GM21619 (cell line): ENCODE data around the gene E2F1.

Experiments
- ATAC-seq: cut with Tn5 transposase; IDR thresholded peaks from one replicate; pipeline ENCODE4 v1.9.1; 2021; ENCODE audit not compliant: unreplicated experiment

The E2F1 gene

DNA sequence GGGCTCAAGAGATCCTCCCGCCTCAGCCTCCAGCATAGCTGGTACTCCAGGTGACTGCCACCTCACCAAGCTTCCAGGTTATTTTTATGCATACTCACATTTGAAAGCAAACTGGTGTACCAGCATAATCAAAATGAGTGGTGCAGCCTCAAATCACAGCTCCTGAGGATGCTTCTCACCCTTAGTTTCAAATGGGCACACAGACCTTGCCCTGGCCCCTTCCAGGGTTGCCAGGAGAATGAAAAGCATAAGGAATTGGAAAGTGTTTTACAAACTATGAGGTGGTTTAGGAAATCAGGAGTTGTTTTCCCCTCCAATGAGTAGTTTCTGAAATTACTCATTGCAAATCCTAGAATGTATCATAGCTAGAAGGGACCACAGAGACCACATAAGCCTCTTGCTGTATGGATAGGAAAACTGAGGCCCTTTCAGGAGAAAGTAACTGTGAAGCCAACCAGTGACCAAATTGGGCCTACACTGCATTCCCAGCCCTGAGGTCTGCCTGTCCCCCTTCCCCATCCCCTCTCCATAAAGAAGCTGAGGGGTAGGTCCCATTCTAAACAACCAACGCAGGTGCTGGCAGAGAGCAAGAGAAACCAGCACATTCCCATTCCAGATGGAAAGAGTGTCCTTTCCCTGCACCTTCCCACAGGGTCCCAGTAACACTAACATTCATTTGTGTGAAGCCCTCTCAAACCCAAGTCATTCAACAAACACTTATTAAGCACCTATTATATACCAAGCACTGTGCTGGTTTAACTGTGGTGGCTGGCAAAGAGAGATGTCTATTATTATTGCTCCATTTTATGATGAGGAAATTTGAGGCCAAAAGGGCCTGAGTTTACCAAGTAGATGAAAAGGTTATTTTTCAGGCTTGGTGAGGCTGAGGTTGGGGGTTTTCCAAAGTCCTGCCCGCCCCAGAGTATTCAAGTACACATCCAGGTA lies 2.1 kb upstream of the E2F1 start:
- ATAC-seq: no peak

DNA sequence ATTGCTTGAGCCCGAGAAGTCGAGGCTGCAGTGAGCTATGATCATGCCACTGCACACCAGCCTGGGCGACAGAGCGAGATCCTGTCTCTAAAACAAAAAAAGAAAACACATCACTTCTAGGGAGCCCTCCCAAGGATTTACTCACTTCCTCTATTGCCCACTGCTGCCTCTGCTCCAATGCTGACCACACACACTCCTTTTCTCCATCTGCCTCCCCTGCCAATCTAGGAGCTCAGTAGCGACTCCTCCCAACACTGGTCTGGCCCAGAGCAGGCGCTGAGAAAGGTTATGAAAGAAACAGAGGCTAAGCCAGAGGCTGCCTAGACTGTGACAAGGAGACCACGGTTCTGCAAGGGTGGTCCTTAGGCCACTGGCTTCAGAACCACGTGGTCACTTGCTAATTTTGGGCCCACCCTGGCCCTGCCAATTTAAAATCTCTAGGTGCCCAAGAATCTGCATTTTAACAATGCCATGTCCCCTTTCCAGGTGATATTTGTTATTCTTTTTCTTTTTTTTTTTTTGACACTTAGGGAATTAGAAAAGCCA lies 1.3 kb upstream of the E2F1 start:
- no peak for ATAC-seq

DNA sequence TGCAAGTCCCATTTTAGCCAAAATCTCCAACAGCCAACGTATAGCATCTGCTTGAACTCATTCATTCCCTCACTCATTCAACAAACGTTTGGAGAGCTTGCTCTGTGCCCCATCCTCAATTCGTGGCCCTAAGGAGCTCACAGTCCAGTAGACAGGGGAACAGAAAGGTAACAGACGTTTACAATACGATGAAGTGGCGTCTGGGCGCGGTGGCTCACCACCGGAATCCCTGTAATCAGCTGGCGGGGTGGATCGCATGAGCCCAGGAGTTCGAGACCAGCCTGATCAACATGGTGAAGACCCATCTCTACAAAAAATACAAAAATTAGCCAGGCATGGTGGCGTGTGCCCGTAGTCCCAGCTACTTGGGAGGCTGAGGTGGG lies 790 bp upstream of the E2F1 start:
- ATAC-seq: no peak

DNA sequence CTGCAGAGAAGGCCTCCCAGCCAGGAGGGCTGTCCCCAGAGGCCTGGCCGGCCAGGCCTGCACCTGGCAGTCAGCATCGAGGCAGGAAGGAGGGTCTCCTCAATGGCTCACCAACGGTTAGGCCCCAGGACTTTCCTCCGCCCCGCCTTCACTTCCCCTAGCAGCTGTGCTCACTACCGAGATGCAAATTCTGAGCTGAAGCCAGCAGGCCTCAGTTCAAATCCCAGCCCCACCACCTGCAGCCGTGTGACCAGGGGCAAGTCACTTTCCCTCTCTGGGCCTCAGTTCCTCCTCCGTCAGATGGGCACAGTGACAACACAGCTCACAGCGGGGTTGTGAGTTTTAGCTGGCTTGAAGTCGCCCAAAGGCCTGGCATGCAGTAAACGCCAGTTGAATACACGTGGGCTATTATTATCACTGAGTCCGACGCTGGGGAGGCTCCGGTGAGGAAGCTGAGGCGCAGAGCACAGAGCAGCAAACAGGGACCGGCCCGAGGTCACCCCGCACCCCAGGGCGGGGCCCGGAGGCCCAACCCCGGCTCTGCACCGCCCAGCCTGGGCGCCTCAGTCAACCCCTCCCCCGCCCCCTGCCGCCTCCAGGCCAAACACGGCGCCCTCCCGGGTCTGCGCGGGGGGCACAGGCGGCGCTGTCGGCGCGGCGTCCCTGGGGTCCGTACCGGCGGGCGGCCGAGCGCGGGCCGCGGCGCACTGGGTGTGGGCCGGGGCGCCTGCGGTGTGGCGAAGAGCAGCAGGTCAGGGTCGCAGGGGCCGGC lies 671 bp downstream of the E2F1 start:
- ATAC-seq: peak; percentile 38

DNA sequence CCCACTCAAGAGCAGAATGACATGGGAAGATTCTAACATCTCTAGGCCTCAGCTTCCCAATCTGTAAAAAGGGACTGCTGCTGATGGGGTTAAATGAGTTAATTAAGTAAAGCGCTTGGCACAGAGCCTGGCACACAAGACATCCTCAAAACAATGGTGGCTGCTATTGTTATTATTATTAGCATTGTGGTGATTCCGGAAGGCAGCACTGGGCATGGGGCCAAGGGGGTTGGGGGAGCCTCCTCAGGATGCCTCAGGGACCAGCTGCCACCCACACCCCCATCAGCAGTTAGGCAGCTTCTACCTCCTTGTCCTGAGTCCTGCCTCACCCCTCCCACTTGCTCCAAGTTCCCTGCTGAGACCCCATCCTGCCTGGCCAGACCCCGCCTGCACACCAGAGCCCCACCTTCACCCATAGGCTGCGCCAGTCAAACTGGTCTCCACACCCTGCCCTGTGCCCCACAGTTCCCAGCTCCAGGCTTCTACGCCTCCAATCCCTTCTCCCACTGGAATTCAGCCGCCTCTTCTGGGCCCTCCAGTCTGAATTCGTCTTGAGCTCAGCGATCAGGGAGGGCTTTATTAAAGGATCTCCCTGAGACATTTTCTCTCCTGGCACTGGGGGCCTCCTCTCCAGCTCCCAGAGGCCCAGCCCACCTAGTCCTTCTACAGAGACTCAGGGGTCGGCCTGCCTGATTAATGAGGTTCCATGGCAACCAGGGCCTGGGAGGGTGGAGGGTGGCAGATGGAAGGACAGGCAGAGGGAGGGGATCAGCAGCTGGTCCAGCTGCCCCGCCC lies 1.5 kb downstream of the E2F1 start:
- no peak for ATAC-seq

DNA sequence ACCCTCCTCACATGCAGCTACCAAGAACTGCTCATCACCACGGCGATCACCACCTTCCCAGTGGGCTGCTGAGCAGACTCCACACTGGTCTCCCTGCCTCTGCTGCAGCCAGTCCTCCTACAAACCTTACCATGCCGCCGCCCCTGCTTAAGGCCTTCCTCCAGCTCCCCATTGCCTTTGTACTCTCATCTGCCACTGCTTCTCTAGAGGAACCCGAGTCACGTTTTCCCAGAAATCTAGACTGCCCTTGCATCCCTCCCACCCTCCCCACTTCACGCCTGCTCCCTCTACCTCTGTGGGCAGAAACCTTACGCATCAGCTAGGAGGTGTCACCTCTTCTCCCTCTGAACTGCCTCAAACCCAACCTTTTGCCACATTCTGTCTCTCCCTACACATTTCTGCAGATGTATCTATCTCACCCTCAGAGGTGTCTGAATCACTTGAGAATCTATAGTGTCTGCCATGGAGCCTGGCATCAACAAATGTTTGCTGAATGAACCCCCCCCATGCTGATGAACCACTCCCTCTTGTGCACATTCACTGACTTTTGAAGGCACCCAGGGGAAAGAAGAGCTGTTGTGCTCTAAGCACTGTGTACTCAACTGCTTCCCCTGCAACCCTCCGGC lies 4.3 kb downstream of the E2F1 start:
- ATAC-seq: no peak

DNA sequence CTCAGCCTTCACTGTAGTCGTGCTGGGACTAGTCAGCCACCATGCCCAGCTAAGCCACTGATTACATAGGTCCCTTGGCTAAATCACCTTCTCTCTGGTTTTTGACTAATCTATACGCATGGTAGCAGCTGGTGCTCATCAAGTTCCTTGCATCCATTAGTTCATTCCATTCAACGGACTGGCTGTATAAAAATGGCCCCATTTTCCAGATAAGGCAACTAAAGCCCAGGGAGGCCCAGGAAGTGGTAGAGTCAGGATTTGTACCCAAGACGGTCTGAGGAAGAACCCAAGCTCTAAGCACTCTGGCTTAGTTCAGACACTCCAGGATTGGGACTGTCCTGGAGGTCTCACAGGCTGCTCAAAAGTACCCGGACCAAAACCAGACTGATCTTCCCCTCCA lies 4.9 kb downstream of the E2F1 start:
- no peak for ATAC-seq

DNA sequence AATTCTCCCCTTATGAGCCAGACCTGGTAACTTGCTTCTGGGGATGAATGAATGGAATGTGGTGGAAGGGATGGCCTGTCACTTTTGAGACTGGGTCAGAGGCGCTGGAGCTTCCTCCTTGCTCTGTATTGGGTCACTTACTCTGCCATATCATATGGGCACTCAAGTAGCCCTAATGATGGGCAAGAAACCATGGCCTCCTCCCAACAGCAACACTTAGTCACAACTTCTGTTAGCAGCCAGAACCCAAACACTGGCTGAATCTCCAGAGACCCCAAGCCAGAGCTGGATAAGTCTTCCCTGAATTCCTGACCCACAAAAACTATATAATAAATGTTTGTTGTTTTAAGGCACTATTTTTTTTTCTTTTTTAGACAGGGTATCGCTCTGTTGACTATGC lies 5.5 kb downstream of the E2F1 start:
- ATAC-seq: no peak

DNA sequence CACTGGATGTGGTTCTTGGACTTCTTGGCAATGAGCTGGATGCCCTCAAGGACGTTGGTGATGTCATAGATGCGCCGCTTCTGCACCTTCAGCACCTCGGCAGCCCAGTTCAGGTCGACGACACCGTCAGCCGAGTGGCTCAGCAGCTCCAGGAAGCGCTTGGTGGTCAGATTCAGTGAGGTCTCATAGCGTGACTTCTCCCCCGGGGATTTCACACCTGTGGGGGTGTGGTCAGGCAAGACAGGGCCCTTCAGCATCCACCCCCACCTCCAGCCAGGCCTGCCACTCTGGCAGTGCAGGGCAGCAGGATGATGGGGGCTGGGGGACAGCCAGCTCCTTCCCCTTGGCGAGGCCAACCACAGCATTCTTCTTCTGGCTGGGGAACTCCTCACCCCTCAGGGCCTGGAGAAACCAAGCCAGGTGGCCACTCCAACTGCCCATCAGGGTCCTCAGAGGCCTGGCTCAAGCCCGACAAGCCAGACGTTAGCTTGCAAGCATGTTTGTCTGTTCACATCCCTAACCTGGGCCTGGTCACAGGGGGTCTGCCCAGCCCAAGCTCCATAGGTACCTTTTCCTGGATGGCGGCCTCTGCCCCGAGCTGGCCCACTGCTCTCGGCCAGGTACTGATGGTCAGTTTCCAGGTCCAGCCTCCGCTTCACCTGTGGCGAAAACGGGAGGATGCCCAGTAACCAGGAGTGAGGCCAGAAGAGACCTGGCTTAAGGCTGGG lies 6.3 kb downstream of the E2F1 start:
- ATAC-seq: peak; percentile 63

DNA sequence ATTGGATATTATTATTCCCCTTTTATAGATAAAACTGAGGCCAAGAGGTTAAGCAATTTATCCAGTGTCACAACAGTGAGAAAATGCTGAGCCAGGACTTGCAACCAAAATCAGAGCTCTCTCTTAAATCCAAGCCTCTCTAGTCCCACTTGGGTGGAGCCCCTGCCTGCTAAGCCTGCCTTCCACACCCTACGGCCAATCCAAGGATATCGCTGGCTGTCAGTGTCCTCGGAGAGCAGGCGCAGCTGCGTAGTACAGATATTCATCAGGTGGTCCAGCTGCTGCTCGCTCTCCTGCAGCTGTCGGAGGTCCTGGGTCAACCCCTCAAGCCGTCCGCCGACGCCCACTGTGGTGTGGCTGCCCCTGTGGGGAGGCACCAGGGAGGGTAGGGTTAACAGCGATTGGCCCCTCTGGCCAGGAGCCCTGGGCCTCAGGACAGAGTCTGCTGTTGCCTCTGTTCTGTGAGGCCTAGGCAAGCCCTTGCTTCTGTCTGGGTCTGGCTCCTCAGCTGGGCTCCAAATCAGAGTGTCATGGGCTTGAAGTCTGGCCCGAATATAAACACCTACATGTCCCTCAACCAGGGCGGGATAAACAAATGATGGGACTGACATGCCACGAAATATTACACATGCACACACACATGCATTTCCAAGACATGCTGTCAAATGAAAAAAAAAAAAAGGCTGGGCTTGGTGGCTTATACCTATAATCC lies 8.0 kb downstream of the E2F1 start:
- no peak for ATAC-seq

DNA sequence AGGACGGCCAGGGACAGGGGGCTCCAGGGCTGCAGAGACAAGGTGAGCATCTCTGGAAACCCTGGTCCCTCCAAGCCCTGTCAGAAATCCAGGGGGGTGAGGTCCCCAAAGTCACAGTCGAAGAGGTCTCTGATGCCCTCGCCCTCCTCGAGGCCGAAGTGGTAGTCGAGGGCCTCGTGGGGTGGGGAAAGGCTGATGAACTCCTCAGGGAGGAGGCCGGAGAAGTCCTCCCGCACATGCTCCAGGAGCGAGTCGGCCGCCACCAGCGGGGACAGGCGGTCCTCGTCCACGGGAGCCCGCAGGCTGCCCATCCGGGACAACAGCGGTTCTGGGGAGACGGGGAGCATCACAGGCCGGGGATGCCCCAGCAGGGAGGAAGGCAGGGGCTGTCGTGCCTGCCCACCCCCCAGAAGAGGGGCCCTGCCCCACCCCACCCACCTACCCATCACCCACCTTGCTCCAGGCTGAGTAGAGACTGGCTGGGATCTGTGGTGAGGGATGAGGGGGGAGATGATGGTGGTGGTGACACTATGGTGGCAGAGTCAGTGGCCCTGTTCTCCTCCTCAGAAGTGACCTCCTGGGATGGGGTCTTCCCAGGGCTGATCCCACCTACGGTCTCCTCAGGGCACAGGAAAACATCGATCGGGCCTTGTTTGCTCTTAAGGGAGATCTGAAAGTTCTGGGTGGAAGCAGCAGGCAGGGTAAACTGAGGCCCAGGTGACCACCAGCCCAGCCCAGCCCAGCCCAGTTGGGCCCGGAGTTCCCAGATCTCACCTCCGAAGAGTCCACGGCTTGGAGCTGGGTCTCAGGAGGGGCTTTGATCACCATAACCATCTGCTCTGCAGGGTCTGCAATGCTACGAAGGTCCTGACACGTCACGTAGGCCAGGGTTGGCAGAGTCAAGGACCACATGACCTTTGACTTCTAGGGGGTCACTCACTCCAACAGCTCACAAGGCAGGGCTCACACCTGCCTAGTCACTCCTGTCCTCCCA lies 9.2 kb downstream of the E2F1 start:
- ATAC-seq: no peak

DNA sequence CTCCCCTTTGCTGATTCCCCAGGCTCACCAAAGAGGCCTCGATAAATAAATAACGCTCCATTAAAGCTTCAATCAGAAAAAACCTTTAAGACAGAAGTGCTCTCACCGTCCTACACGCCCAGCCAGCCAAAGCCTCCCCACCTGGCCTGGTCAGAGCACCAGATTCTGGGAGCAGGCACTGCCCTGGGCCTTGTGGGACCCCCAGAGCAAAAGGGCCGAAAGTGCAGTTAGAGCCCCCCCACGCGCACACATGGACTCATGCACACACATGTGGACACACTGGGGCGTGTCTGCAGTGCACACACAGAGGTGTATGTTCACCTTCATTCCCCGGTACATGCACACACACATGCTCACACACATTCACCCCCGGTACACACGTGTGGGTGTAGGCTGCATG lies 10.1 kb downstream of the E2F1 start:
- no peak for ATAC-seq

DNA sequence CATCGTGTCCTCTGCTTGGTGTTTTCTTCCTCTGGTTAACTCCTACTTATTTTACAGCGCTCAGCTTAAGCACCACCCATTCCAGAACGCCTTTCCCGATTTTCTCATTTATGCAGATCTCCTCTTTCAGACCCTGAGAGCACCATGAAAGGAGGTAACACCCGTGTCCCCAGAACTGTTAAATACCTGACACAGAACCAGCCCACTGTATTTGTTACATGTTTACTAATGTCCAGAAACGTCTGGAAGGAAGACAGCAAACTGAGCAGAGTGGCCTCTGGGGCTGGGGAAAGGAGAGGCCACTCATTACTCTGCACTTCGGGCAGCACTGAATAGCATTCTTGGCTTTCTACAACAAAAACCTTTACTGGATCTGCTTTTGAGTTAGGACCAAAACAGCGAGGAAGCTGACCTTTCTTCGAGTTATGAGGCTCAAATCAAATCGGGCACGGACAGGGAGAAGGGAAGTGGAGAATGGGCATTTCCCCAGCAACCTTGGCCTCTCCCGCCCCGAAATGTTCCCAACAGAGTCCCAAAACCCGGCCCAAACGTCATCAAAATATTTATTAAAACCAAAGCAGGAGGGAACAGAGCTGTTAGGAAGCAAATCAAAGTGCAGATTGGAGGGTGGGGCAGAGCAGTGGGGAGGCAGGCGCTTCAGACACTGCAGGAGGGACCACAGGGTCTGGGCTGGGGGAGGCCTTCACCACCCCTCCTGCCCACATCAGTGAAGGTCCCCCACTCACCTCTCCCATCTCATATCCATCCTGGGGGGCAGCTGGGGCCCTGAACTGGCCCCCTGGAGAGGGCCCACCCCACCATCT lies 10.8 kb downstream of the E2F1 start:
- ATAC-seq: no peak

DNA sequence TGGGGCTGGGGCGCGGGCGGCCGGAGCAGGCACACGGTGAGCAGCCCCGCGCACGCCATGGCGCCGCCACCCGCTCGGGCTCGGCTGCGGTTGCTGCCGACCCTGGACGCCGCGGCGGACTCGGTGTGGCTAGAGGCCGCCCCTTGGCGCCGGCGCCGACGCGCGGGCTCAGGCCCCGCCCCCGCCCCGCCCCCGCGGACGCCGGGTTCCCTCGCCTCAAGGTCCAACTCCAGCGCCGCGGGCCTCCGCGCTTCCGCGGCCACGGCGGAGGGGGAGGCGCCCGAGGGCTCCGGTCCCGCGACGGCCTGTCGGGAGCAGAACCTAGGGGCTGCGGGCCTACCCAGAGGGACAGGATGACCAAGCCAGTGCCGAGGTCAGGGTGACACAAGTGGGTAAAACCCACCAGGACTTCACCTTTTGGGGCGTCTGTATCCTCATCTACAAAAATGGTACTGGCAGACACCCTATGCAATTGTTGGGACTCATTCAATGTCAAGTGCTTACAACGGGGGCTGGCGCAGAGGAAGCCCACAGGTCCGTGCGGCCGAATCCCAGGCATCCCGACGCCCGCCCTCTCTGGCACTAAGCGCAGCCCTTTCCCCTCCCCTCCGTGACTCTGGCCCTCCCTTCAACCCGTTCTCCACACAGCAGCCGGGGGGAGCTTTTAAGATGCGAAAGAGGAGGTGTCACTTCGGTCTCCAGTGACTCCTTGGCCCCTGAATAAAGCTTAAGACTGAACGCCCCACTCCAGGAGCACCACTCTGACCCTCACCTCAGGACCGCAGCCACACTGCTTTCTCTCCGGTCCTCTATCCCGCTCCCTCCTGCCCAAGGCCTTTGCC lies 11.7 kb downstream of the E2F1 start, which contains the start of gene NECAB3:
TSS of gene NECAB3 (minus strand) at position 135 of the 842 bp plus-strand sequence. CDS start at position 59, 76 bp downstream.
- peak; percentile 67 for ATAC-seq

DNA sequence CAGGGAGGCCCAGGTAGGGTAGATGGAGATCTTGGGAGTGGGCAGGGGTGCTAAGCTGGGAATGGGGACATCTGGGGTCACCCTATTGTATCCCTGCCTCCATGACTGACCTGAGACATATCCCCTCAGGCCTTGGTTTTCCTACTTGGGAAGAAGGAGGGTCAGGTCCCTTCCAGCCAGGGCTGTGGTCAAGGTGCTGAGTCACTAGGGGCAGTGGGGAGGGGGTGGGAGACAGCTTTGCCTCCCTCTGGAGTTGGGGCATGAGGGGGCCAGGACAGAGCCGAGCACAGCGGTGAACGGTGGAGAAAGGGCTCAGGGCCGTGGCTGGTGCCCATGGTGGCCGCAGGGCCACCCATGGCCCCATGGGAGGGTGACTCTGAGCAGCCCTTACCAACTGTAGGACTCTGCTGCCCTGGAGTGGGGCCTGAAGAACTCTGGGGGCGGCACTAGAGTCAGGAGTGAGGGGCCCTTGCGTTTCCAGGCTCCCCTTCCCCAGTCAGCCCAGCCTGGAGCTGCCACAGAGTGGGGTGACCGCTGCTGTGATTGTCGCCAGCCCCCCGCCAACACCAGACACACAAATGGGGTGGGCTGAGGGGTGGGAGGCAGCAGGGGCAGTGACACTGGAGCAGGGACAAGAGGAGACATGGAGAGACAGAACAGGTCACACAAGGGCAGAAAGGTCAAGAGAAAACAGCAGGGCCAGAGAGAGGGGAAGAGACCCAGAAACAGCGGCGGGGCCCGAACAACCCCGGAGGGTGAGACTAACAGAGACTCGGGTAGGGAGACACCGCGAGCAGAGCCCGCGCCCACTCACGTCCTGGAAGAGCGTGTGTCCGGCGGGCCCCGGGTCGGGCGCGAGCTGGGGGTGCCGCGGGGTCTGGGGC lies 12.5 kb downstream of the E2F1 start:
- no peak for ATAC-seq

DNA sequence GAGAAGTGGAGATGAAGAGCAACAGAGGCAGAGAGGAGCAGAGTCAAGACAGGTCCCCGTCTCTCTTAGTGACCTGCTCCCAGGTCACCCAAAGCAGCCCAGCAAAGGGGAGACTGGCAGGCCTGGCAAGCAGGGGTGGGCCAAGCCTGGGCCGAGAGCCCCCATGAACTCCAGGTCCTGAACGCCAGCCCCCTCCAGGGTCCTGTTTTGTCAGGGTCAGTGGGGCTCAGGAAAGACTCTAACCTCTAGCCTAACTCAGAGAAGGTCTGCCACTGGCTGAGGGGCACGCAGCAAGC lies 13.1 kb downstream of the E2F1 start:
- no peak for ATAC-seq
